ENCODE results near the gene DMBT1. TPM values are rescaled to one million over a fixed set of nuclear protein-coding genes. Genes with fewer than 3 reads are reported as not detected.

DMBT1 gene
- polyA plus RNA-seq, 1 donor (not counting 4 experiments of a cell fraction or from before 2014, with no cell fraction given), result 0.04 TPM

DNA sequence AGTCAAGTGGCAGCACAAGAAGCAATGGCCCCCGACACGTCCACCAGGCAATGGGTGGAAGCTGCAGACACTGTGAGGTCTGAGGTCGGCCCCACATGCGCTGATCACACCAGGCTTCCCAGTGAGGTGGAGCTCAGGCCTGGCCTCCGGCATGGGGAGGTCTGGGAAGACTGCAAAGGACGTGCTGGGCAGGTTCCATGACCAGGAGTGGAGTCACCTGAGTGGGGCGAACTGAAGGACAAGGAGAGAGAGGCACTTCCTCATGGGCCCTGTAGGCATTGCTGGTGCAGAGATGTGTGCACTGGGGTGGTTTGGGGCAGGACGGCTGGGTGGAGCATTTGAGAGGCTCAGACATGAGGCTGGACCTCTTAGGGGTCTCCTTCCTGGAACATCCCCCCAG, 103.9 kb downstream of the DMBT1 start:
- peaks cover 3% of the 10 kb centered on the region for H3K27me3 ChIP-seq (ENCODE audit: control insufficient read depth, extremely low read depth, insufficient read depth, low read length)
- no peak for DNase-seq (ENCODE audit: low read depth, low spot score)
- H3K4me1 ChIP-seq (ENCODE audit: control insufficient read depth, extremely low read depth, insufficient read depth, low read length), result no peaks in the 10 kb centered on the region
- no peaks in the 10 kb centered on the region for H3K9me3 ChIP-seq (ENCODE audit: control insufficient read depth, low read depth, low read length)
- H3K79me2 ChIP-seq (ENCODE audit: control insufficient read depth, insufficient read depth, low read length), result no peaks in the 10 kb centered on the region
- no peak overlapping the region for H3K4me3 ChIP-seq (ENCODE audit: control insufficient read depth in 2 of 3, extremely low read depth in 1 of 3, insufficient read depth in 2 of 3, low read depth in 1 of 3, low read length in 3 of 3)
- no peak overlapping the region for H3K9ac ChIP-seq (ENCODE audit: control insufficient read depth, extremely low read depth, insufficient read depth, low read length)
- H3K36me3 ChIP-seq (ENCODE audit: control insufficient read depth in 2 of 2, extremely low read depth in 1 of 2, insufficient read depth in 2 of 2, low read length in 2 of 2), result no peaks in the 10 kb centered on the region
- H3K27ac ChIP-seq (ENCODE audit: control insufficient read depth, insufficient read depth, low read length), result no peak overlapping the region
- FAIRE-seq, result no peak
- no peak overlapping the region for H2AFZ ChIP-seq (ENCODE audit: control insufficient read depth, low read length)
- no peak overlapping the region for H3K4me2 ChIP-seq (ENCODE audit: control insufficient read depth, extremely low read depth, insufficient read depth, low read depth, low read length)
- H4K20me1 ChIP-seq (ENCODE audit: control insufficient read depth, extremely low read depth, insufficient read depth, low read length), result no peaks in the 10 kb centered on the region
- TF ChIP-seq, protein P1, sequence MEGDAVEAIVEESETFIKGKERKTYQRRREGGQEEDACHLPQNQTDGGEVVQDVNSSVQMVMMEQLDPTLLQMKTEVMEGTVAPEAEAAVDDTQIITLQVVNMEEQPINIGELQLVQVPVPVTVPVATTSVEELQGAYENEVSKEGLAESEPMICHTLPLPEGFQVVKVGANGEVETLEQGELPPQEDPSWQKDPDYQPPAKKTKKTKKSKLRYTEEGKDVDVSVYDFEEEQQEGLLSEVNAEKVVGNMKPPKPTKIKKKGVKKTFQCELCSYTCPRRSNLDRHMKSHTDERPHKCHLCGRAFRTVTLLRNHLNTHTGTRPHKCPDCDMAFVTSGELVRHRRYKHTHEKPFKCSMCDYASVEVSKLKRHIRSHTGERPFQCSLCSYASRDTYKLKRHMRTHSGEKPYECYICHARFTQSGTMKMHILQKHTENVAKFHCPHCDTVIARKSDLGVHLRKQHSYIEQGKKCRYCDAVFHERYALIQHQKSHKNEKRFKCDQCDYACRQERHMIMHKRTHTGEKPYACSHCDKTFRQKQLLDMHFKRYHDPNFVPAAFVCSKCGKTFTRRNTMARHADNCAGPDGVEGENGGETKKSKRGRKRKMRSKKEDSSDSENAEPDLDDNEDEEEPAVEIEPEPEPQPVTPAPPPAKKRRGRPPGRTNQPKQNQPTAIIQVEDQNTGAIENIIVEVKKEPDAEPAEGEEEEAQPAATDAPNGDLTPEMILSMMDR (optimal IDR thresholded peaks at IDR 0.05 in 1 of 3, IDR thresholded peaks at IDR 0.05 in 1 of 3, conservative IDR thresholded peaks at IDR 0.05 in 1 of 3; ENCODE audit: extremely low read depth in 1 of 3, insufficient read depth in 2 of 3, low read length in 3 of 3), result no peak
- TF ChIP-seq EZH2 (IDR thresholded peaks at IDR 0.05; ENCODE audit: low read length), result no peak
- dilution Hi-C loops (cut with MboI; ENCODE audit: extremely low pct_ligation_motif_present, low sequenced_read_pairs), result no loop called here
- H3K9me1 ChIP-seq (ENCODE audit: control insufficient read depth, extremely low read depth, insufficient read depth, low read length), result no peaks in the 10 kb centered on the region

DNA sequence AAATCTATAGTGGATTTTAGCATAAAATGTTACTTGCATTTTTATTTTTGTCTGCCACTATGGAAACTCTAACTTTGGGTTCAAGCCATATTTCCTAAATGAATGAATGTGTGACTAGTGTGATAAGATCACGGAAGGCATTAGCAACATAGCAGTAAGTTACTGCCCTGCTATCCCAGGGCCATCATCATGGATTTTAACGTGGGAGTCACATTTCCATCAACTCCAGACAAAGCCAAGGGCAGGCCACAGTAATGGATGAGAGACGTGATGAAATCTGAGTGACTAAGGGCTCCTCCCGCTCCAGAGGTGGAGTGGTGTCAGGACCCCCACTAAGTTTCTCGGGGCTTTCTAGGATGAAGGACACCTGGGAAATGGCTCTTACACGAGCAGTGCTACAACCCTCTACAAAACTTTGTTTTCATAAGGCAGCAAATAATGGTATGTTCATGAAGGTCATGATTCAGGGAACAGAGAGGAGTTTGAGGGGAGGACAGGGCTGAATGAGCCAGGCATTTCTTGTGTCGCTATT, 104.8 kb downstream of the DMBT1 start:
- no peak for FAIRE-seq
- no peak overlapping the region for H3K9ac ChIP-seq (ENCODE audit: control insufficient read depth, extremely low read depth, insufficient read depth, low read length)
- H3K9me3 ChIP-seq (ENCODE audit: control insufficient read depth, low read depth, low read length), result no peaks in the 10 kb centered on the region
- no peak overlapping the region for H3K27ac ChIP-seq (ENCODE audit: control insufficient read depth, insufficient read depth, low read length)
- H3K36me3 ChIP-seq (ENCODE audit: control insufficient read depth in 2 of 2, extremely low read depth in 1 of 2, insufficient read depth in 2 of 2, low read length in 2 of 2), result no peaks in the 10 kb centered on the region
- no peaks in the 10 kb centered on the region for H4K20me1 ChIP-seq (ENCODE audit: control insufficient read depth, extremely low read depth, insufficient read depth, low read length)
- no peak overlapping the region for H3K4me3 ChIP-seq (ENCODE audit: control insufficient read depth in 2 of 3, extremely low read depth in 1 of 3, insufficient read depth in 2 of 3, low read depth in 1 of 3, low read length in 3 of 3)
- no peak overlapping the region for H3K4me2 ChIP-seq (ENCODE audit: control insufficient read depth, extremely low read depth, insufficient read depth, low read depth, low read length)
- peaks cover 3% of the 10 kb centered on the region for H3K27me3 ChIP-seq (ENCODE audit: control insufficient read depth, extremely low read depth, insufficient read depth, low read length)
- no peaks in the 10 kb centered on the region for H3K4me1 ChIP-seq (ENCODE audit: control insufficient read depth, extremely low read depth, insufficient read depth, low read length)
- H3K79me2 ChIP-seq (ENCODE audit: control insufficient read depth, insufficient read depth, low read length), result no peaks in the 10 kb centered on the region
- TF ChIP-seq, protein P1 (optimal IDR thresholded peaks at IDR 0.05 in 1 of 3, IDR thresholded peaks at IDR 0.05 in 1 of 3, conservative IDR thresholded peaks at IDR 0.05 in 1 of 3; ENCODE audit: extremely low read depth in 1 of 3, insufficient read depth in 2 of 3, low read length in 3 of 3), result no peak
- no peak for TF ChIP-seq EZH2 (IDR thresholded peaks at IDR 0.05; ENCODE audit: low read length)
- DNase-seq (ENCODE audit: low read depth, low spot score), result no peak
- no peak overlapping the region for H2AFZ ChIP-seq (ENCODE audit: control insufficient read depth, low read length)
- dilution Hi-C loops (cut with MboI; ENCODE audit: extremely low pct_ligation_motif_present, low sequenced_read_pairs), result no loop called here
- no peaks in the 10 kb centered on the region for H3K9me1 ChIP-seq (ENCODE audit: control insufficient read depth, extremely low read depth, insufficient read depth, low read length)

Data from keratinocyte (primary cell).